K562 (cell line): Measurements from ENCODE around the gene CDHR2. TPM values are rescaled to one million over a fixed set of nuclear protein-coding genes. Genes with fewer than 3 reads are reported as not detected.

ENCODE experiments used
- ATAC-seq: fragments of 200-7000 bp; cut with Tn5 transposase; 3 replicates; pipeline ENCODE4 v1.9.1; 2020; ENCODE audit warnings: moderate library complexity
- BruUV-seq: library from RNA; stranded (reverse); fragments of 400-500 nt; replicated peaks from 2 replicates; lab custom pipeline; 2021; lab: Mats Ljungman, UMichigan
- CTCF ChIA-PET: fragments of 300-600 bp; formaldehyde crosslinking; extraction: SDS; loops from one replicate; lab custom pipeline; 2021; ENCODE audit warnings: low intra/inter-chr PET ratio; lab: Yijun Ruan, JAX
- POLR2A ChIA-PET: fragments of 300-600, 350-650 bp; sonication (Branson Sonifier 250); formaldehyde crosslinking; extraction: SDS; loops from one replicate; lab custom pipeline; 2021; ENCODE audit warnings: antibody characterized with exemption, inconsistent platforms; lab: Yijun Ruan, JAX
- DNase-seq, 4 experiments: peaks; one replicate each; pipeline versions ENCODE4 v3.0.0 to v3.0.0-alpha.2; 2011 to 2018; ENCODE audit warnings: low spot score in 3 of 4, mixed read lengths in 3 of 4; ENCODE audit errors: extremely low read depth in 1 of 4
- FAIRE-seq: peaks from 2 replicates; lab custom pipeline; 2011; peaks lifted over from hg19 to GRCh38; lab: Jason Lieb, UNC
- H2AFZ ChIP-seq: 2 replicates; pipeline ENCODE4 v1.6.0; 2011; ENCODE audit warnings: low read depth, low read length, control low read depth, inconsistent platforms
- H3K27ac ChIP-seq: fragments of 200-600 bp; 3 replicates; pipeline ENCODE4 v1.8.0; 2011; ENCODE audit warnings: low read depth, mild to moderate bottlenecking, control low read depth, inconsistent platforms, low read length, moderate library complexity, mixed read lengths; ENCODE audit errors: extremely low read depth
- H3K27me3 ChIP-seq, 2 experiments: fragments of 300-600 bp in 1 of 2; 2 replicates in 1 of 2; 3 replicates in 1 of 2; pipeline versions ENCODE4 v1.6.0 to v1.8.0; 2011; ENCODE audit warnings: inconsistent platforms in 2 of 2, low read length in 2 of 2, mild to moderate bottlenecking in 1 of 2, mixed read lengths in 1 of 2, moderate library complexity in 1 of 2; ENCODE audit not compliant: control insufficient read depth in 2 of 2, insufficient read depth in 2 of 2
- H3K36me3 ChIP-seq: fragments of 300-600 bp; 3 replicates; pipeline ENCODE4 v1.8.0; 2011; ENCODE audit warnings: mild to moderate bottlenecking, low read length, inconsistent platforms; ENCODE audit not compliant: control insufficient read depth, insufficient read depth
- H3K4me1 ChIP-seq, 2 experiments: fragments of 200-600 bp in 1 of 2; replicated peaks in 1 of 2; 2 replicates in 1 of 2; 3 replicates in 1 of 2; pipeline versions ENCODE4 v1.5.1 to v1.8.0; 2011; ENCODE audit warnings: inconsistent platforms in 2 of 2, low read length in 2 of 2, mild to moderate bottlenecking in 1 of 2, mixed read lengths in 1 of 2, moderate library complexity in 1 of 2; ENCODE audit not compliant: control insufficient read depth in 2 of 2, insufficient read depth in 2 of 2
- H3K4me2 ChIP-seq: 2 replicates; pipeline ENCODE4 v1.6.1; 2011; ENCODE audit warnings: low read length, control low read depth, inconsistent platforms, mixed read lengths; ENCODE audit not compliant: insufficient read depth
- H3K4me3 ChIP-seq: fragments of 200-600 bp; sonication (generic), shearing (Covaris generic); 2 replicates; pipeline ENCODE4 v1.5.1; 2016; ENCODE audit warnings: control low read depth, inconsistent platforms
- H3K79me2 ChIP-seq: fragments of 200-600 bp; 3 replicates; pipeline ENCODE4 v1.8.0; 2011; ENCODE audit warnings: low read length, inconsistent platforms; ENCODE audit not compliant: control insufficient read depth, insufficient read depth
- H3K9ac ChIP-seq, 2 experiments: 2 replicates each; pipeline versions ENCODE4 v1.6.0 to v1.6.1; 2011; ENCODE audit warnings: low read depth in 2 of 2, low read length in 2 of 2, control low read depth in 1 of 2, inconsistent platforms in 1 of 2, mild to moderate bottlenecking in 1 of 2, mixed read lengths in 1 of 2; ENCODE audit not compliant: insufficient read depth in 1 of 2
- H3K9me1 ChIP-seq: one replicate; pipeline ENCODE4 v1.6.0; 2011; ENCODE audit warnings: inconsistent platforms, mild to moderate bottlenecking, low read length, moderate library complexity; ENCODE audit not compliant: control insufficient read depth, insufficient read depth
- H3K9me3 ChIP-seq: replicated peaks from 2 replicates; pipeline ENCODE4 v1.5.1; 2011; ENCODE audit warnings: low read depth, low read length, inconsistent platforms; ENCODE audit not compliant: control insufficient read depth, insufficient read depth
- H4K20me1 ChIP-seq: replicated peaks from 2 replicates; pipeline ENCODE4 v1.6.1; 2011; ENCODE audit warnings: low read length, inconsistent platforms, mixed read lengths; ENCODE audit not compliant: control insufficient read depth, insufficient read depth
- CHCHD3 ChIP-seq: fragments of 250-450 bp; sonication (Bioruptor Pico); IDR thresholded peaks from 2 replicates; pipeline ENCODE4 v2.1.2; 2022; ENCODE audit warnings: mild to moderate bottlenecking
- EP400 ChIP-seq: fragments of 450-650 bp; IDR thresholded peaks from 2 replicates; pipeline ENCODE4 v1.6.1; 2017; ENCODE audit warnings: antibody characterized with exemption, mild to moderate bottlenecking, moderate library complexity
- RBFOX2 ChIP-seq: fragments of 200-400 bp; formaldehyde crosslinking; IDR thresholded peaks from 2 replicates; pipeline ENCODE4 v1.6.1; 2017; ENCODE audit warnings: low read depth, mild to moderate bottlenecking, low read length, moderate library complexity
- WGBS: fragments of 100-300 bp; shearing (Covaris generic); methylation state at CpG from one replicate; pipeline ENCODE4 v1.1.6; 2016; ENCODE audit warnings: low coverage, mixed read lengths; ENCODE audit not compliant: insufficient coverage; ENCODE audit errors: missing lambda C conversion rate; 5-methylcytosine and 5-hydroxymethylcytosine counted together
- in situ Hi-C: fragments of 300-500 bp; cut with MboI; formaldehyde crosslinking; loops from 4 replicates; pipeline ENCODE4 v1.15.0; 2018; ENCODE audit warnings: inconsistent platforms, mixed read lengths
- intact Hi-C: fragments of 100-400 bp; cut with micrococcal nuclease; formaldehyde crosslinking; loops from 2 replicates; pipeline ENCODE4 v1.14.2; 2022
- polyA plus RNA-seq, 8 experiments: library from polyadenylated mRNA; depleted of rRNA in 4 of 8; stranded (reverse) in 5 of 8; unstranded in 3 of 8; fragments of >200 nt; fragmentation: Nextera tagmentation in 2 of 8; fragmentation: Illumina TruSeq in 1 of 8; extraction: Ambion mirVana in 2 of 8; extraction: Trizol in 1 of 8; gene quantifications; 2 replicates each; pipeline versions ENCODE4 v1.2.1 to v1.2.3, GENCODE V29; 2011 to 2014; ENCODE audit warnings: inconsistent platforms in 1 of 8, missing spikeins in 1 of 8
- total RNA-seq, 7 experiments: library from RNA; depleted of rRNA in 6 of 7; stranded (reverse); fragments of >200 nt in 6 of 7; fragmentation: Illumina TruSeq in 2 of 7; extraction: Trizol in 2 of 7; gene quantifications; 2 replicates each; pipeline versions ENCODE4 v1.2.1 to v1.2.3, GENCODE V29; 2011 to 2021; ENCODE audit warnings: low replicate concordance in 1 of 7
- TF ChIP-seq, protein P1 (sequence below): fragments of 450-650 bp; IDR thresholded peaks from one replicate; pipeline ENCODE4 v1.6.1; 2018; ENCODE audit warnings: mild to moderate bottlenecking, moderate library complexity; ENCODE audit not compliant: partially characterized antibody
- TF ChIP-seq, protein P2 (sequence below): sonication (generic); formaldehyde crosslinking; IDR thresholded peaks from 2 replicates; pipeline ENCODE4 v1.8.0; 2022; ENCODE audit warnings: missing genetic modification reagents, mild to moderate bottlenecking, borderline replicate concordance

CDHR2 gene
- total and polyA plus RNA-seq, 9 of the 15 experiments (the other 6 are each of a cell fraction or from before 2014, with no cell fraction given): 0.01 to 0.62 (median 0.09) TPM; not detected in 2

GRCh38 chr5:176528761-176529115 is 20.4 kb upstream of the CDHR2 start:
- Histone ChIP-seq H3K4me3 (no peak overlapping the region), H3K9me3 (no peaks in the 10 kb centered on the region), H3K4me1 (peaks cover 8 to 42% of the 10 kb centered on the region in 2 experiments), H3K79me2 (peaks cover 13% of the 10 kb centered on the region), H3K4me2 (no peak overlapping the region), H3K27me3 (no peaks in the 10 kb centered on the region)
- ChIA-PET POLR2A (interaction anchor here (0.9 to 2.0 kb wide), 2 partner anchors 9 to 10 kb away, joined by 3 to 6 read pairs; partner anchors contain the start of gene RNF44), CTCF (no interaction called here)
- ATAC-seq (no peak), FAIRE-seq (no peak), DNase-seq (no peak)
- in situ Hi-C loops (no loop called here), intact Hi-C loops (no loop called here)
- BruUV-seq: no TSS peak
- TF ChIP-seq RBFOX2 (0 out of 2 replicates have a peak, but pooled peaks have one; percentile 44), EP400 (no peak)
- TF ChIP-seq, all 486 proteins: peak for 1
- Histone ChIP-seq H3K9me1 (no peaks in the 10 kb centered on the region), H3K36me3 (peaks cover 60% of the 10 kb centered on the region; the same call in 2 of the 3 replicates), H3K27ac (no peak overlapping the region), H4K20me1 (peaks cover 11% of the 10 kb centered on the region; the same call in 1 of the 2 replicates), H3K9ac (no peak overlapping the region), H2AFZ (no peak overlapping the region)
- WGBS: 95% methylated on average over 15 of the region's 17 CpGs

DNA sequence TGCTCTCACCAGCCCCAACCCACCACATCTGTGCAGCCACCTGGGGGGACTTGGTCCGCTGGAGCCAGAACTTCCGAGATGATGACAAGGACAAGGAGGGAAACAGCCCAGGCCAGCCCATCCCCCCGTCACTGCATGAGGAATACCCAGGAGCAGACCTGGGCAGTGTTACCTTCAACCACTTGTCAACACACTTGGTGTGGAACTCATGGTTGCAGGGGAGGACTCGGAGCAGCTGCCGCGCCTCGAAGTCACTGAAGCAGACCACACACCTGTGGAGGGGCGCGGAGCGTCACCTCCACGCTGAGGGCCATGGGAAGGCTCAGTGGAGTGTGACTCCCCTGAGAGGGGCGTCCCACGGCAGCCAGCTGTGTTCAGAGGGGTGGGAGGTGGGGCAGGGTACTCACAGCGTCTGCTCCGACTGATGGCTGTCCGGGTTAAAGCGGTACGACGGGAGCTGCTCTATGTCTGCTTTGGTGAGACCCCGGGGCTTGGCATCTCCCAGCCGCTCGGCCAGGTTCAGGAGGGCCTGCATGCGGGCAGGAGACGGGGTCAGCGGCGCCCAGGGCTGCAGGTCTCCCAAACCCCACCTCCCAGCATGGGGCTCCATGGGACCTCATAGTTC is 19.9 kb upstream of the CDHR2 start:
- no peak overlapping the region for H3K4me2 ChIP-seq

More for the DNA sequence above, 19.9 kb upstream of the CDHR2 start:
- H3K4me1 ChIP-seq: peaks cover 12 to 47% of the 10 kb centered on the region in 2 experiments
- H3K9me1 ChIP-seq: peaks cover 4% of the 10 kb centered on the region
- peaks cover 64% of the 10 kb centered on the region; the same call in 2 of the 3 replicates for H3K36me3 ChIP-seq
- FAIRE-seq (no peak), DNase-seq (no peak), ATAC-seq (no peak)
- ChIA-PET CTCF (no interaction called here), POLR2A (interaction anchor here (0.9 to 2.0 kb wide), 2 partner anchors 8 to 11 kb away, joined by 3 to 6 read pairs; partner anchors contain the start of gene RNF44)
- no peak overlapping the region for H2AFZ ChIP-seq
- no peak overlapping the region for H3K4me3 ChIP-seq
- in situ Hi-C loops (no loop called here), intact Hi-C loops (no loop called here)
- no peaks in the 10 kb centered on the region for H3K27me3 ChIP-seq
- H3K79me2 ChIP-seq: peaks cover 17% of the 10 kb centered on the region
- H3K27ac ChIP-seq: no peak overlapping the region
- no peak for TF ChIP-seq CHCHD3 (CRISPR knock-in tag)
- TF ChIP-seq, protein P1, sequence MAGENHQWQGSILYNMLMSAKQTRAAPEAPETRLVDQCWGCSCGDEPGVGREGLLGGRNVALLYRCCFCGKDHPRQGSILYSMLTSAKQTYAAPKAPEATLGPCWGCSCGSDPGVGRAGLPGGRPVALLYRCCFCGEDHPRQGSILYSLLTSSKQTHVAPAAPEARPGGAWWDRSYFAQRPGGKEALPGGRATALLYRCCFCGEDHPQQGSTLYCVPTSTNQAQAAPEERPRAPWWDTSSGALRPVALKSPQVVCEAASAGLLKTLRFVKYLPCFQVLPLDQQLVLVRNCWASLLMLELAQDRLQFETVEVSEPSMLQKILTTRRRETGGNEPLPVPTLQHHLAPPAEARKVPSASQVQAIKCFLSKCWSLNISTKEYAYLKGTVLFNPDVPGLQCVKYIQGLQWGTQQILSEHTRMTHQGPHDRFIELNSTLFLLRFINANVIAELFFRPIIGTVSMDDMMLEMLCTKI: no peak
- TF ChIP-seq, protein P2, sequence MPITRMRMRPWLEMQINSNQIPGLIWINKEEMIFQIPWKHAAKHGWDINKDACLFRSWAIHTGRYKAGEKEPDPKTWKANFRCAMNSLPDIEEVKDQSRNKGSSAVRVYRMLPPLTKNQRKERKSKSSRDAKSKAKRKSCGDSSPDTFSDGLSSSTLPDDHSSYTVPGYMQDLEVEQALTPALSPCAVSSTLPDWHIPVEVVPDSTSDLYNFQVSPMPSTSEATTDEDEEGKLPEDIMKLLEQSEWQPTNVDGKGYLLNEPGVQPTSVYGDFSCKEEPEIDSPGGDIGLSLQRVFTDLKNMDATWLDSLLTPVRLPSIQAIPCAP (CRISPR knock-in tag): no peak
- TF ChIP-seq RBFOX2: no peak
- BruUV-seq: no TSS peak
- H3K9me3 ChIP-seq: no peaks in the 10 kb centered on the region
- H4K20me1 ChIP-seq: peaks cover 16% of the 10 kb centered on the region; the same call in 1 of the 2 replicates
- 94% methylated on average over 21 of the region's 26 CpGs for WGBS
- no peak overlapping the region for H3K9ac ChIP-seq
